ENCODE results near the gene MTA3. TPM values are rescaled to one million over a fixed set of nuclear protein-coding genes. Genes with fewer than 3 reads are reported as not detected.
"Not testable (repeated sequence)": the region's sequence is repeated elsewhere in the genome, so short reads cannot be mapped to it uniquely, and the experiment has no call there.

Gene MTA3
- polyA plus RNA-seq, 3 donors = 2.0 to 4.5 (median 2.2) TPM

- intact Hi-C loops (cut with micrococcal nuclease) = no loop called here
Observed at GRCh38 chr2:42639340-42640077, 71.1 kb downstream of the MTA3 start.

GRCh38 chr2:42640261-42640660 is 71.8 kb downstream of the MTA3 start:
- H3K4me1 ChIP-seq (ENCODE audit: control insufficient read depth in 1 of 2, insufficient read depth in 2 of 2, low read length in 2 of 2) = no peaks in the 10 kb centered on the region
- Mint-ChIP-seq H3K4me1 (peaks cover 5% of the 10 kb centered on the region), H3K9me3 (no peaks in the 10 kb centered on the region), H3K36me3 (peaks cover 6 to 7% of the 10 kb centered on the region in 2 donors), H3K27ac (no peak overlapping the region), H3K4me3 (no peak overlapping the region), H3K27me3 (ENCODE audit: low read depth in 3 of 3) (peaks cover 0 to 2% (median 0%) of the 10 kb centered on the region in 3 donors)
- no peak overlapping the region for H3K4me3 ChIP-seq (replicated peaks in 1 of 3; ENCODE audit: low read depth in 2 of 3, low read length in 3 of 3)
- TF ChIP-seq CTCF (IDR thresholded peaks at IDR 0.05) = no peak
- H3K27ac ChIP-seq (ENCODE audit: low read depth in 1 of 2, low read length in 2 of 2) = no peak overlapping the region
- intact Hi-C loops (cut with micrococcal nuclease) = no loop called here
- H3K4me2 ChIP-seq (replicated peaks; ENCODE audit: extremely low read depth, low read length, poor library complexity, severe bottlenecking) = no peak overlapping the region
- H3K79me2 ChIP-seq (ENCODE audit: insufficient read depth, low read length) = no peaks in the 10 kb centered on the region
- H3K9me3 ChIP-seq (replicated peaks in 1 of 2; ENCODE audit: control insufficient read depth in 1 of 2, insufficient read depth in 1 of 2, low read length in 2 of 2) = no peaks in the 10 kb centered on the region
- H3K36me3 ChIP-seq (replicated peaks in 1 of 2; ENCODE audit: control insufficient read depth in 1 of 2, insufficient read depth in 2 of 2, low read length in 2 of 2) = no peaks in the 10 kb centered on the region
- no peaks in the 10 kb centered on the region for H4K20me1 ChIP-seq (ENCODE audit: insufficient read depth, low read length)
- WGBS (ENCODE audit: insufficient coverage) = no CpG with 5 or more reads among the region's 1 CpG
- no peak for DNase-seq
- H2AFZ ChIP-seq (ENCODE audit: insufficient read depth, low read depth, low read length, poor library complexity, severe bottlenecking) = no peak overlapping the region
- no peak overlapping the region for H3K9ac ChIP-seq (ENCODE audit: insufficient read depth, low read length, poor library complexity, severe bottlenecking)
- no peaks in the 10 kb centered on the region for H3K27me3 ChIP-seq (ENCODE audit: control insufficient read depth in 2 of 2, insufficient read depth in 2 of 2, low read length in 2 of 2)

More at GRCh38 chr2:42639340-42640077, 71.1 kb downstream of the MTA3 start:
- Mint-ChIP-seq H3K36me3 (peaks cover 0 to 3% of the 10 kb centered on the region in 2 donors), H3K27ac (no peak overlapping the region), H3K4me1 (peaks cover 5% of the 10 kb centered on the region), H3K9me3 (no peaks in the 10 kb centered on the region), H3K27me3 (ENCODE audit: low read depth in 3 of 3) (peaks cover 0 to 2% (median 0%) of the 10 kb centered on the region in 3 donors), H3K4me3 (no peak overlapping the region)
- Histone ChIP-seq H3K27me3 (ENCODE audit: control insufficient read depth in 2 of 2, insufficient read depth in 2 of 2, low read length in 2 of 2) (no peaks in the 10 kb centered on the region), H3K4me2 (replicated peaks; ENCODE audit: extremely low read depth, low read length, poor library complexity, severe bottlenecking) (no peak overlapping the region), H4K20me1 (ENCODE audit: insufficient read depth, low read length) (no peaks in the 10 kb centered on the region), H3K9ac (ENCODE audit: insufficient read depth, low read length, poor library complexity, severe bottlenecking) (no peak overlapping the region), H3K4me3 (replicated peaks in 1 of 3; ENCODE audit: low read depth in 2 of 3, low read length in 3 of 3) (no peak overlapping the region), H3K9me3 (replicated peaks in 1 of 2; ENCODE audit: control insufficient read depth in 1 of 2, insufficient read depth in 1 of 2, low read length in 2 of 2) (peaks cover 0 to under 1% of the 10 kb centered on the region in 2 donors), H3K79me2 (ENCODE audit: insufficient read depth, low read length) (no peaks in the 10 kb centered on the region), H2AFZ (ENCODE audit: insufficient read depth, low read depth, low read length, poor library complexity, severe bottlenecking) (no peak overlapping the region), H3K27ac (ENCODE audit: low read depth in 1 of 2, low read length in 2 of 2) (no peak overlapping the region), H3K36me3 (replicated peaks in 1 of 2; ENCODE audit: control insufficient read depth in 1 of 2, insufficient read depth in 2 of 2, low read length in 2 of 2) (no peaks in the 10 kb centered on the region), H3K4me1 (ENCODE audit: control insufficient read depth in 1 of 2, insufficient read depth in 2 of 2, low read length in 2 of 2) (no peaks in the 10 kb centered on the region)
- DNase-seq = no peak
- WGBS (ENCODE audit: insufficient coverage) = 100% methylated on average over 1 of the region's 5 CpGs
- TF ChIP-seq CTCF (IDR thresholded peaks at IDR 0.05) = no peak

- intact Hi-C loops (cut with micrococcal nuclease); H3K27ac Mint-ChIP-seq; H3K27ac ChIP-seq (ENCODE audit: low read depth in 1 of 2, low read length in 2 of 2); H3K9me3 ChIP-seq (replicated peaks in 1 of 2; ENCODE audit: control insufficient read depth in 1 of 2, insufficient read depth in 1 of 2, low read length in 2 of 2); H3K9ac ChIP-seq (ENCODE audit: insufficient read depth, low read length, poor library complexity, severe bottlenecking); H3K4me2 ChIP-seq (replicated peaks; ENCODE audit: extremely low read depth, low read length, poor library complexity, severe bottlenecking); H3K4me1 Mint-ChIP-seq; H3K9me3 Mint-ChIP-seq; H3K4me3 ChIP-seq (replicated peaks in 1 of 3; ENCODE audit: low read depth in 2 of 3, low read length in 3 of 3); H3K4me1 ChIP-seq (ENCODE audit: control insufficient read depth in 1 of 2, insufficient read depth in 2 of 2, low read length in 2 of 2); H4K20me1 ChIP-seq (ENCODE audit: insufficient read depth, low read length); H3K4me3 Mint-ChIP-seq; H3K36me3 ChIP-seq (replicated peaks in 1 of 2; ENCODE audit: control insufficient read depth in 1 of 2, insufficient read depth in 2 of 2, low read length in 2 of 2); H2AFZ ChIP-seq (ENCODE audit: insufficient read depth, low read depth, low read length, poor library complexity, severe bottlenecking); DNase-seq; H3K27me3 Mint-ChIP-seq (ENCODE audit: low read depth in 3 of 3); H3K27me3 ChIP-seq (ENCODE audit: control insufficient read depth in 2 of 2, insufficient read depth in 2 of 2, low read length in 2 of 2); H3K79me2 ChIP-seq (ENCODE audit: insufficient read depth, low read length): not testable (repeated sequence)
- peaks cover 11 to 14% of the 10 kb centered on the region in 2 donors for H3K36me3 Mint-ChIP-seq
- no CpG with 5 or more reads among the region's 2 CpGs for WGBS (ENCODE audit: insufficient coverage)
Observed at GRCh38 chr2:42642371-42642770, 73.9 kb downstream of the MTA3 start.
